Activated B cell treated with CpG ODN at 0.5 μM for 24 hours (primary cell): Measurements from ENCODE around the gene CORO6. TPM values are rescaled to one million over a fixed set of nuclear protein-coding genes. Genes with fewer than 3 reads are reported as not detected.

Source experiments
- ATAC-seq: fragments of 200-7000 bp; cut with Tn5 transposase; one replicate; pipeline ENCODE4 v1.10.0; 2021; ENCODE audit warnings: low read depth, mild to moderate bottlenecking, moderate library complexity
- CTCF ChIA-PET: fragments of 350-600 bp; sonication (Branson Sonifier 250); formaldehyde crosslinking; loops from one replicate; lab custom pipeline; 2021; ENCODE audit warnings: antibody characterized with exemption; lab: Charles Lee
- POLR2A ChIA-PET: fragments of 350-600 bp; sonication (Branson Sonifier 250); formaldehyde crosslinking; loops from one replicate; lab custom pipeline; 2021; ENCODE audit warnings: antibody characterized with exemption; lab: Charles Lee
- DNase-seq: peaks from one replicate; pipeline ENCODE4 v3.0.0; 2022
- H3K27ac Mint-ChIP-seq: one replicate; pipeline ENCODE4 v1.8.0; 2020; ENCODE audit warnings: mixed read lengths
- H3K27me3 Mint-ChIP-seq: one replicate; pipeline ENCODE4 v1.8.0; 2021; ENCODE audit warnings: mixed read lengths
- H3K36me3 Mint-ChIP-seq: one replicate; pipeline ENCODE4 v1.8.0; 2021; ENCODE audit warnings: low read depth, mixed read lengths
- H3K4me1 Mint-ChIP-seq: one replicate; pipeline ENCODE4 v1.8.0; 2021; ENCODE audit warnings: mixed read lengths
- H3K4me3 Mint-ChIP-seq: one replicate; pipeline ENCODE4 v1.8.0; 2020; ENCODE audit warnings: mild to moderate bottlenecking, mixed read lengths
- H3K9me3 Mint-ChIP-seq: one replicate; pipeline ENCODE4 v1.8.0; 2020; ENCODE audit warnings: mixed read lengths
- CTCF ChIP-seq: fragments of 200-600 bp; IDR thresholded peaks from one replicate; pipeline ENCODE4 v1.8.0; 2022; ENCODE audit warnings: antibody characterized with exemption, mild to moderate bottlenecking
- intact Hi-C: fragments of 100-400 bp; cut with micrococcal nuclease; formaldehyde crosslinking; loops from one replicate; pipeline ENCODE4 v1.15.1; 2024
- total RNA-seq: library from RNA; stranded (reverse); gene quantifications from 2 replicates; pipeline ENCODE4 v1.2.3, GENCODE V29; 2022

CORO6 gene
- total RNA-seq, 1 donor from 2014 or later: 4.1 TPM

GRCh38 chr17:29665481-29665810 is 42.7 kb upstream of the CORO6 start:
- H3K36me3 Mint-ChIP-seq: peaks cover 77% of the 10 kb centered on the region
- no peak for TF ChIP-seq CTCF
- H3K4me3 Mint-ChIP-seq: no peak overlapping the region
- no peak for DNase-seq
- peaks cover 18% of the 10 kb centered on the region for H3K4me1 Mint-ChIP-seq
- ATAC-seq: no peak
- H3K27me3 Mint-ChIP-seq: no peaks in the 10 kb centered on the region
- CTCF ChIA-PET: interaction anchor here (0.6 to 2.8 kb wide), 9 partner anchors 17 to 266 kb away, joined by 3 to 16 read pairs (median 3); no protein-coding TSS in a partner anchor
- H3K27ac Mint-ChIP-seq: peak overlapping the region; percentile 70
- intact Hi-C loops: loop anchor here (1.0 kb wide), 1 partner anchor 114 kb away; no protein-coding TSS in a partner anchor
- no peaks in the 10 kb centered on the region for H3K9me3 Mint-ChIP-seq
- POLR2A ChIA-PET: interaction anchor here (0.6 to 1.5 kb wide), 6 partner anchors 15 to 114 kb away, joined by 3 to 9 read pairs (median 4); no protein-coding TSS in a partner anchor

GRCh38 chr17:29664743-29665480 is 42.2 kb upstream of the CORO6 start:
- H3K27me3 Mint-ChIP-seq: no peaks in the 10 kb centered on the region
- H3K36me3 Mint-ChIP-seq: peaks cover 76% of the 10 kb centered on the region
- intact Hi-C loops: loop anchor here (1.0 kb wide), 1 partner anchor 114 kb away; no protein-coding TSS in a partner anchor
- POLR2A ChIA-PET: interaction anchor here (0.8 to 1.5 kb wide), 5 partner anchors 16 to 114 kb away, joined by 3 to 9 read pairs (median 4); no protein-coding TSS in a partner anchor
- H3K9me3 Mint-ChIP-seq: no peaks in the 10 kb centered on the region
- peak overlapping the region; percentile 70 for H3K27ac Mint-ChIP-seq
- ATAC-seq: peak; percentile 66
- no peak for DNase-seq
- CTCF ChIA-PET: interaction anchor here (0.6 to 2.8 kb wide), 9 partner anchors 17 to 266 kb away, joined by 3 to 16 read pairs (median 3); no protein-coding TSS in a partner anchor
- no peak for TF ChIP-seq CTCF
- H3K4me3 Mint-ChIP-seq: no peak overlapping the region
- peaks cover 18% of the 10 kb centered on the region for H3K4me1 Mint-ChIP-seq

GRCh38 chr17:29663155-29663554 is 40.4 kb upstream of the CORO6 start:
- ChIA-PET CTCF (interaction anchor here (1.1 kb wide), 1 partner anchor 116 kb away, joined by 5 read pairs; no protein-coding TSS in a partner anchor), POLR2A (interaction anchor here (0.6 to 1.2 kb wide), 3 partner anchors 21 to 107 kb away, joined by 3 to 5 read pairs (median 3); no protein-coding TSS in a partner anchor)
- no peak for DNase-seq
- no peak for TF ChIP-seq CTCF
- H3K9me3 Mint-ChIP-seq: no peaks in the 10 kb centered on the region
- peaks cover 73% of the 10 kb centered on the region for H3K36me3 Mint-ChIP-seq
- H3K27me3 Mint-ChIP-seq: no peaks in the 10 kb centered on the region
- no peak for ATAC-seq
- H3K27ac Mint-ChIP-seq: no peak overlapping the region
- peaks cover 18% of the 10 kb centered on the region for H3K4me1 Mint-ChIP-seq
- no peak overlapping the region for H3K4me3 Mint-ChIP-seq
- intact Hi-C loops: no loop called here

GRCh38 chr17:29661213-29661612 is 38.5 kb upstream of the CORO6 start:
- Mint-ChIP-seq H3K9me3 (no peaks in the 10 kb centered on the region), H3K4me3 (no peak overlapping the region), H3K27ac (no peak overlapping the region), H3K4me1 (peaks cover 18% of the 10 kb centered on the region), H3K36me3 (peaks cover 64% of the 10 kb centered on the region), H3K27me3 (no peaks in the 10 kb centered on the region)
- POLR2A ChIA-PET: no interaction called here
- CTCF ChIA-PET: no interaction called here
- DNase-seq: no peak
- intact Hi-C loops: no loop called here
- no peak for TF ChIP-seq CTCF
- no peak for ATAC-seq

GRCh38 chr17:29659155-29659554 is 36.4 kb upstream of the CORO6 start:
- H3K4me3 Mint-ChIP-seq: no peak overlapping the region
- ChIA-PET POLR2A (interaction anchor here (0.6 to 1.2 kb wide), 2 partner anchors 49 to 102 kb away, joined by 3 to 4 read pairs; no protein-coding TSS in a partner anchor), CTCF (interaction anchor here (1.5 kb wide), 1 partner anchor 20 kb away, joined by 3 read pairs; no protein-coding TSS in a partner anchor)

More at GRCh38 chr17:29659155-29659554, 36.4 kb upstream of the CORO6 start:
- H3K27me3 Mint-ChIP-seq: no peaks in the 10 kb centered on the region
- no peak overlapping the region for H3K27ac Mint-ChIP-seq
- DNase-seq (no peak), ATAC-seq (no peak)
- intact Hi-C loops: no loop called here
- no peaks in the 10 kb centered on the region for H3K9me3 Mint-ChIP-seq
- TF ChIP-seq CTCF: no peak
- H3K36me3 Mint-ChIP-seq: peaks cover 67% of the 10 kb centered on the region
- H3K4me1 Mint-ChIP-seq: peaks cover 2% of the 10 kb centered on the region
